ENCODE measurements around the gene RAB35. TPM values are rescaled to one million over a fixed set of nuclear protein-coding genes. Genes with fewer than 3 reads are reported as not detected.

The RAB35 gene
- total and polyA plus RNA-seq, 2 of the 4 experiments (the other 2 are of a cell fraction) = 32.6 to 49.6 TPM

GRCh38 chr12:120089105-120089504 lies 27.4 kb downstream of the RAB35 start:
- 0% methylated on average over 1 of the region's 8 CpGs; no CpG with 5 or more reads in 1 of the 2 experiments for WGBS, 2 experiments (ENCODE audit: extremely low coverage in 2 of 2, insufficient read length in 1 of 2)
- Histone ChIP-seq H2AFZ (replicated peaks; ENCODE audit: low read length, poor library complexity) (no peak overlapping the region), H3K4ac (ENCODE audit: low read depth, low read length) (no peak overlapping the region), H4K8ac (ENCODE audit: low read depth in 2 of 2, low read length in 2 of 2) (no peak overlapping the region), H3K56ac (ENCODE audit: extremely low read depth, insufficient read depth, low read length) (no peak overlapping the region), H2BK5ac (ENCODE audit: low read depth, low read length, poor library complexity, severe bottlenecking) (no peak overlapping the region), H3K23ac (ENCODE audit: low read depth, low read length) (no peak overlapping the region), H3K4me2 (ENCODE audit: low read depth, low read length) (no peak overlapping the region), H3K9me1 (ENCODE audit: insufficient read depth, low read length) (0 out of 2 replicates have a peak, but pooled peaks cover 8% of the 10 kb centered on the region), H2BK120ac (ENCODE audit: low read depth, low read length) (no peak overlapping the region), H3K9ac (ENCODE audit: low read depth, low read length) (no peak overlapping the region), H3K27ac (ENCODE audit: insufficient read depth, low read length) (no peak overlapping the region), H4K91ac (ENCODE audit: insufficient read depth, low read depth, low read length) (no peak overlapping the region), H2AK9ac (replicated peaks; ENCODE audit: low read depth, low read length, poor library complexity) (no peak overlapping the region), H4K5ac (ENCODE audit: low read depth, low read length) (no peak overlapping the region), H2AK5ac (ENCODE audit: low read depth, low read length) (no peak overlapping the region), H3K14ac (replicated peaks; ENCODE audit: low read depth, low read length) (no peak overlapping the region), H3K36me3 (ENCODE audit: control insufficient read depth, insufficient read depth, low read length) (peaks cover 12% of the 10 kb centered on the region; the same call in 1 of the 2 replicates), H3K4me1 (ENCODE audit: control insufficient read depth, insufficient read depth, low read length) (no peaks in the 10 kb centered on the region; the same call in 1 of the 2 replicates), H2BK15ac (ENCODE audit: low read depth, low read length) (no peak overlapping the region), H2BK20ac (ENCODE audit: low read depth, low read length) (no peak overlapping the region), H3K27me3 (ENCODE audit: control insufficient read depth, insufficient read depth, low read length) (no peaks in the 10 kb centered on the region), H3K79me1 (ENCODE audit: low read depth in 1 of 2, low read length in 2 of 2) (peaks cover 0 to 6% of the 10 kb centered on the region in 2 experiments; a peak in 1 of 4 replicates), H3K18ac (ENCODE audit: low read depth, low read length) (no peak overlapping the region), H3K4me3 (ENCODE audit: insufficient read depth, low read depth, low read length) (no peak overlapping the region), H4K20me1 (ENCODE audit: insufficient read depth, low read length) (peaks cover 15% of the 10 kb centered on the region; the same call in 1 of the 2 replicates), H3K9me3 (ENCODE audit: control insufficient read depth, insufficient read depth, low read length) (no peaks in the 10 kb centered on the region)
- POLR2A ChIA-PET (ENCODE audit: unreplicated experiment) = no interaction called here
- no TSS peak for BruUV-seq (replicated peaks)
- in situ Hi-C loops (cut with MboI; ENCODE audit: low sequenced_read_pairs) (no loop called here), dilution Hi-C loops (cut with HindIII; ENCODE audit: low sequenced_read_pairs, unreplicated experiment) (no loop called here), intact Hi-C loops (cut with micrococcal nuclease) (no loop called here)
- CTCF ChIA-PET = no interaction called here
- DNase-seq (no peak), ATAC-seq (ENCODE audit: low read depth) (no peak)
- TF ChIP-seq ELK1 (IDR thresholded peaks at IDR 0.05; ENCODE audit: borderline replicate concordance, low read depth, low read length) = no peak
- no peak for TF ChIP-seq MAZ (IDR thresholded peaks at IDR 0.05; ENCODE audit: borderline replicate concordance, low read depth, low read length)
- no peak for TF ChIP-seq CTCF (conservative IDR thresholded peaks at IDR 0.05; ENCODE audit: low read depth, low read length)
- no peak for TF ChIP-seq SMC3 (IDR thresholded peaks at IDR 0.05; ENCODE audit: low read depth, low read length)
- no peak for TF ChIP-seq NFE2L2 (IDR thresholded peaks at IDR 0.05; ENCODE audit: low read depth, low read length)

All from IMR-90 (cell line).